ENCODE results near the gene LRFN3.

GRCh38 chr19:35894342-35894741 is 41.8 kb upstream of the LRFN3 start:
- no peak for TF ChIP-seq CTCF (IDR thresholded peaks at IDR 0.05; ENCODE audit: low read depth, low read length, missing input control)
- no peak for TF ChIP-seq TAF1 (conservative IDR thresholded peaks at IDR 0.05)
- TF ChIP-seq YY1 (IDR thresholded peaks at IDR 0.05) = no peak
- TF ChIP-seq JUND (IDR thresholded peaks at IDR 0.05) = no peak
- TF ChIP-seq, protein P1, sequence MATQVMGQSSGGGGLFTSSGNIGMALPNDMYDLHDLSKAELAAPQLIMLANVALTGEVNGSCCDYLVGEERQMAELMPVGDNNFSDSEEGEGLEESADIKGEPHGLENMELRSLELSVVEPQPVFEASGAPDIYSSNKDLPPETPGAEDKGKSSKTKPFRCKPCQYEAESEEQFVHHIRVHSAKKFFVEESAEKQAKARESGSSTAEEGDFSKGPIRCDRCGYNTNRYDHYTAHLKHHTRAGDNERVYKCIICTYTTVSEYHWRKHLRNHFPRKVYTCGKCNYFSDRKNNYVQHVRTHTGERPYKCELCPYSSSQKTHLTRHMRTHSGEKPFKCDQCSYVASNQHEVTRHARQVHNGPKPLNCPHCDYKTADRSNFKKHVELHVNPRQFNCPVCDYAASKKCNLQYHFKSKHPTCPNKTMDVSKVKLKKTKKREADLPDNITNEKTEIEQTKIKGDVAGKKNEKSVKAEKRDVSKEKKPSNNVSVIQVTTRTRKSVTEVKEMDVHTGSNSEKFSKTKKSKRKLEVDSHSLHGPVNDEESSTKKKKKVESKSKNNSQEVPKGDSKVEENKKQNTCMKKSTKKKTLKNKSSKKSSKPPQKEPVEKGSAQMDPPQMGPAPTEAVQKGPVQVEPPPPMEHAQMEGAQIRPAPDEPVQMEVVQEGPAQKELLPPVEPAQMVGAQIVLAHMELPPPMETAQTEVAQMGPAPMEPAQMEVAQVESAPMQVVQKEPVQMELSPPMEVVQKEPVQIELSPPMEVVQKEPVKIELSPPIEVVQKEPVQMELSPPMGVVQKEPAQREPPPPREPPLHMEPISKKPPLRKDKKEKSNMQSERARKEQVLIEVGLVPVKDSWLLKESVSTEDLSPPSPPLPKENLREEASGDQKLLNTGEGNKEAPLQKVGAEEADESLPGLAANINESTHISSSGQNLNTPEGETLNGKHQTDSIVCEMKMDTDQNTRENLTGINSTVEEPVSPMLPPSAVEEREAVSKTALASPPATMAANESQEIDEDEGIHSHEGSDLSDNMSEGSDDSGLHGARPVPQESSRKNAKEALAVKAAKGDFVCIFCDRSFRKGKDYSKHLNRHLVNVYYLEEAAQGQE (IDR thresholded peaks at IDR 0.05) = no peak
- TF ChIP-seq ATF3 (IDR thresholded peaks at IDR 0.05) = no peak
- TF ChIP-seq HNF4G (IDR thresholded peaks at IDR 0.05) = no peak
- TF ChIP-seq MAX (IDR thresholded peaks at IDR 0.05) = no peak
- no peak for TF ChIP-seq RAD21 (IDR thresholded peaks at IDR 0.05)
- TF ChIP-seq NR2F2 (IDR thresholded peaks at IDR 0.05) = no peak
- no peak for TF ChIP-seq FOXA1 (IDR thresholded peaks at IDR 0.05)

All from liver (tissue), 3 donors.